ENCODE results near the gene AK6.

The AK6 gene

DNA sequence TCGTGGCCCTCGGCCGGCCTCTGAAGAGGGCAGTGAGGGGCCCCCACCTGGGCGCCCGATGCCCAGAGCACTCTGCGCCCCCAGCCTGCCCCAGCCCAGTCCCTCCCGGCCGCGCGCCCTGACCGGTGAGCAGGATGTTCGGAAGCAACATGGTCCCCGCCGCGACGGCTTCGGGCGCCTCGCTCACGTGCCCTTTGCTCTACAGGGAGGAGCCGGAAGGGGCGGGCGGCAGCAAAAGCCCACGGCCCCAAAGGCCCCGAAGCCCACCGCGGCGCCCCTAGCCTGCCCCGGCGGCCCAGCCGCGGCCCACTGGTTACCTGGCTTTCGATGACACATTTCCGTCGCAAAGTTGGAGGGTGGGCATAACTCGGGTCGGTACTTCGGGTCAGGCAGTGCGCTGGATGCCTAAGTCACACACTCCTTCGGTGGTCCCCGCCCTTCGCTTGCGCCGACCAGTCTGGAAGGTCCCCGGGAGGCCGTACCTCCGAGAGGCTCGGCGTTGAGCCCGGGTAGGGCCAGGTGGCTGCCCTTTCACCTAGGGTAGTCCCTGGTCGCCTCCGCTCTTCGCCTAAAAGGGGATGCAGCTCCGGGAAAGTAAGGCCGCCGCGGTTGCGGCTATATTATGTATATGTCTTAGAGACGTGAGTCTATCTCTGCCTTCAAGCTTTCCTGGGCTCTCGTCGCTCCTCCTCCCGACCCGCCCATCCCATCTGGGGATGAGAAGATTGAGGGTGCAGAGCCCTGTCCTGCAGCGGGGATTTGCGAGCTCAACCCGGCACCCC, at the start of gene AK6, which contains the start of the genes RAD17 and TAF9:
AK6 (minus strand) TSS at position 181 of the 782 bp plus-strand sequence; CDS start at position 151, 30 bp downstream.
RAD17 (plus strand) TSS at position 479 of the 782 bp plus-strand sequence. CDS start 2,391 bp downstream, outside the sequence.
TAF9 (minus strand) TSS at position 181 of the 782 bp plus-strand sequence. CDS start 3,783 bp downstream, outside the sequence.
- TF ChIP-seq, protein P1, sequence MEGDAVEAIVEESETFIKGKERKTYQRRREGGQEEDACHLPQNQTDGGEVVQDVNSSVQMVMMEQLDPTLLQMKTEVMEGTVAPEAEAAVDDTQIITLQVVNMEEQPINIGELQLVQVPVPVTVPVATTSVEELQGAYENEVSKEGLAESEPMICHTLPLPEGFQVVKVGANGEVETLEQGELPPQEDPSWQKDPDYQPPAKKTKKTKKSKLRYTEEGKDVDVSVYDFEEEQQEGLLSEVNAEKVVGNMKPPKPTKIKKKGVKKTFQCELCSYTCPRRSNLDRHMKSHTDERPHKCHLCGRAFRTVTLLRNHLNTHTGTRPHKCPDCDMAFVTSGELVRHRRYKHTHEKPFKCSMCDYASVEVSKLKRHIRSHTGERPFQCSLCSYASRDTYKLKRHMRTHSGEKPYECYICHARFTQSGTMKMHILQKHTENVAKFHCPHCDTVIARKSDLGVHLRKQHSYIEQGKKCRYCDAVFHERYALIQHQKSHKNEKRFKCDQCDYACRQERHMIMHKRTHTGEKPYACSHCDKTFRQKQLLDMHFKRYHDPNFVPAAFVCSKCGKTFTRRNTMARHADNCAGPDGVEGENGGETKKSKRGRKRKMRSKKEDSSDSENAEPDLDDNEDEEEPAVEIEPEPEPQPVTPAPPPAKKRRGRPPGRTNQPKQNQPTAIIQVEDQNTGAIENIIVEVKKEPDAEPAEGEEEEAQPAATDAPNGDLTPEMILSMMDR (IDR thresholded peaks at IDR 0.05), result peak; percentile 28
- peak within 1 kb of the TSS; percentile 86 to 98 for H3K4me3 ChIP-seq (ENCODE audit: low read depth in 1 of 2, low read length in 1 of 2)
- peaks cover 23 to 24% of the 10 kb centered on the region in 2 experiments for H3K4me1 ChIP-seq (ENCODE audit: control insufficient read depth in 1 of 2, insufficient read depth in 1 of 2, low read depth in 1 of 2, low read length in 1 of 2)
- H3K36me3 ChIP-seq, result peaks cover 17% of the 10 kb centered on the region
- H3K27me3 ChIP-seq, result no peaks in the 10 kb centered on the region
- H3K27ac ChIP-seq, result peak within 1 kb of the TSS; percentile 99
- H3K9me3 ChIP-seq, result no peaks in the 10 kb centered on the region

DNA sequence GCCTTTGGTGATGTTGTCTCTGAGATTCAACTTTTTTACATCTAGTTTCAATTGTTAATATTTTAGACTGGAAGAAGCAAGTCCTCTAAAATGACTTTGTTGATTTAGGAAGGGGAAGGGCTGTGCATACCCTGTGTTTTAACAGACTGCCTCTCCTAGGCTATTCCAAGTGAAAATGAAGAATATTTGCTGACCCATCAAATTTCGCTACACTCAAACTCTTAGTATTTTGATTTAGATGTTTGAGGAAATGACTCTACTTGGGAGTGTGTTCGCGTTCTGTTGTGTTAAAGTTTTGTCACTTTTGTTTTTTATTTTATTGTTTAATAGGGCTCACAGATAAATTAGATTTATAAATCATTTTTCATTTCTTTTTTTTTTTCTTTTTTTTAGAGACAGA, 49.2 kb upstream of the AK6 start:
- Histone ChIP-seq H3K9me3 (no peaks in the 10 kb centered on the region), H3K4me3 (ENCODE audit: low read depth in 1 of 2, low read length in 1 of 2) (no peak overlapping the region), H3K36me3 (no peaks in the 10 kb centered on the region), H3K4me1 (ENCODE audit: control insufficient read depth in 1 of 2, insufficient read depth in 1 of 2, low read depth in 1 of 2, low read length in 1 of 2) (peaks cover 6 to 12% of the 10 kb centered on the region in 2 experiments), H3K27ac (no peak overlapping the region), H3K27me3 (peaks cover 27% of the 10 kb centered on the region)
- TF ChIP-seq, protein P1 (IDR thresholded peaks at IDR 0.05), result no peak

DNA sequence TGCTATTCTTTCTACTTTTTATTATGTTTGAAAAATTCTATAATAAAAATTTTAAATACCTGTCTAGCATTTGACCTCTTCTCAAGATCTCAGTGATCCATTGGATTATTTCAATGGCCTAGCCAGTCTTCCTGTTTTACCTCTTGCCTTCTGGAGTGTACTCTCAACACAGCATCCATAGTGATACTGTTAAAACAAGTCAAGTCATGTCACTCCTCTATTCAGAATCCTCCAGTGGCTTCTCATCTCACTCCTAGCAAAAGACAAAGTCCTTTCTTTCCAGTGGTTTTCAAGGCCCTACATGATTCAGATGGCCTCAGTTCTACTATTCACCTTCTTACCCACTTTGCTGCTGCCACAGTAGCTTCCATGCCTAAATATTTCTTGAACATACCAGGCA, 47.4 kb upstream of the AK6 start:
- Histone ChIP-seq H3K9me3 (no peaks in the 10 kb centered on the region), H3K27ac (no peak overlapping the region), H3K27me3 (peaks cover 27% of the 10 kb centered on the region), H3K4me3 (ENCODE audit: low read depth in 1 of 2, low read length in 1 of 2) (no peak overlapping the region), H3K36me3 (peaks cover 6% of the 10 kb centered on the region), H3K4me1 (ENCODE audit: control insufficient read depth in 1 of 2, insufficient read depth in 1 of 2, low read depth in 1 of 2, low read length in 1 of 2) (peaks cover 6 to 12% of the 10 kb centered on the region in 2 experiments)
- TF ChIP-seq, protein P1 (IDR thresholded peaks at IDR 0.05), result no peak

DNA sequence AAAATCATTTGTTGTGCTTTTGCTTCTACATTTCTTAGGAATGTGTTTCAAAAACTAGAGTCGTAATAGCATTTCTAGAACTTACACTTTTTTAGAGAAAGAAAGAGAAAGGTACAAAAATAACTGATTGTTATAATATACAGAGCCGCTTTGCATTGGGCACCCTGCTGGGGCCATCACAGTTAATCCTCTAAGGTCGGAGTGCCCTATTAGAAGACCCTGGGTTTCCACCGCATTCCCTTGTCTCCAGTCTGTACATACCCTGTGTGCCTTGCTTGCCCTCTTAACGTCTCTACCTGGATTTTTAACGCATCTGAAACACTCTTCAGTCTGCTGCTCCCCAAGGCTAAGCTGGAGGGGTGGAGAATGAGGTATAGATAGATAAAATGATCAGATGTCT, 46.9 kb upstream of the AK6 start:
- Histone ChIP-seq H3K36me3 (peaks cover 12% of the 10 kb centered on the region), H3K27ac (no peak overlapping the region), H3K4me3 (ENCODE audit: low read depth in 1 of 2, low read length in 1 of 2) (no peak overlapping the region), H3K27me3 (peaks cover 27% of the 10 kb centered on the region), H3K9me3 (no peaks in the 10 kb centered on the region), H3K4me1 (ENCODE audit: control insufficient read depth in 1 of 2, insufficient read depth in 1 of 2, low read depth in 1 of 2, low read length in 1 of 2) (peaks cover 6 to 12% of the 10 kb centered on the region in 2 experiments)
- TF ChIP-seq, protein P1 (IDR thresholded peaks at IDR 0.05), result no peak

DNA sequence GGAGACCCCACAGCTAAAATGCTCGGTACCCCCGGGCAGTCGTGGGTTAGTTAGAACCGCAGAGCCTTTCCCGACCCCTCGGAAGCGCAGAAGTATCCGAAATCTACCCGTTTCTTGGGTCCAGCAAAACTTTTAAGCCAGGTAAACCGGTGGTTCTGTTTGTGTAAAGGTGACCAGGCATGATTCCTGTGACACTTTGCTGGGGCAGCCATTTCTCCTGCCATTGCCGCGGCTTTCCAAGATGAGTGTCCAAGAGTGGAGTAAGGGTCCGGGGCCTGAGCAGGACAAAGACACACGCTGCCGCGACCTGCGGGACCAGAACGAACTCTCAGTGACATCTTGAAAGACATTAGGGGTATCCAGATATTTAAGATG, 46.3 kb upstream of the AK6 start:
- Histone ChIP-seq H3K4me1 (ENCODE audit: control insufficient read depth in 1 of 2, insufficient read depth in 1 of 2, low read depth in 1 of 2, low read length in 1 of 2) (peaks cover 6 to 12% of the 10 kb centered on the region in 2 experiments), H3K27ac (no peak overlapping the region), H3K27me3 (peaks cover 27% of the 10 kb centered on the region), H3K9me3 (no peaks in the 10 kb centered on the region), H3K4me3 (ENCODE audit: low read depth in 1 of 2, low read length in 1 of 2) (peak overlapping the region; percentile 60 to 74), H3K36me3 (peaks cover 14% of the 10 kb centered on the region)
- TF ChIP-seq, protein P1 (IDR thresholded peaks at IDR 0.05), result no peak

All from neutrophil (primary cell).